HG03139 (cell line): ENCODE results near the gene ERBB2.
A peak's percentile ranks its signal among the peaks of the same experiment; 100 is the strongest.
"Not testable (repeated sequence)": the region's sequence is repeated elsewhere in the genome, so short reads cannot be mapped to it uniquely, and the experiment has no call there.

Experiments used
- ATAC-seq: cut with Tn5 transposase; IDR thresholded peaks from one replicate; pipeline ENCODE4 v1.9.1; 2021; ENCODE audit not compliant: unreplicated experiment

ERBB2 gene

DNA sequence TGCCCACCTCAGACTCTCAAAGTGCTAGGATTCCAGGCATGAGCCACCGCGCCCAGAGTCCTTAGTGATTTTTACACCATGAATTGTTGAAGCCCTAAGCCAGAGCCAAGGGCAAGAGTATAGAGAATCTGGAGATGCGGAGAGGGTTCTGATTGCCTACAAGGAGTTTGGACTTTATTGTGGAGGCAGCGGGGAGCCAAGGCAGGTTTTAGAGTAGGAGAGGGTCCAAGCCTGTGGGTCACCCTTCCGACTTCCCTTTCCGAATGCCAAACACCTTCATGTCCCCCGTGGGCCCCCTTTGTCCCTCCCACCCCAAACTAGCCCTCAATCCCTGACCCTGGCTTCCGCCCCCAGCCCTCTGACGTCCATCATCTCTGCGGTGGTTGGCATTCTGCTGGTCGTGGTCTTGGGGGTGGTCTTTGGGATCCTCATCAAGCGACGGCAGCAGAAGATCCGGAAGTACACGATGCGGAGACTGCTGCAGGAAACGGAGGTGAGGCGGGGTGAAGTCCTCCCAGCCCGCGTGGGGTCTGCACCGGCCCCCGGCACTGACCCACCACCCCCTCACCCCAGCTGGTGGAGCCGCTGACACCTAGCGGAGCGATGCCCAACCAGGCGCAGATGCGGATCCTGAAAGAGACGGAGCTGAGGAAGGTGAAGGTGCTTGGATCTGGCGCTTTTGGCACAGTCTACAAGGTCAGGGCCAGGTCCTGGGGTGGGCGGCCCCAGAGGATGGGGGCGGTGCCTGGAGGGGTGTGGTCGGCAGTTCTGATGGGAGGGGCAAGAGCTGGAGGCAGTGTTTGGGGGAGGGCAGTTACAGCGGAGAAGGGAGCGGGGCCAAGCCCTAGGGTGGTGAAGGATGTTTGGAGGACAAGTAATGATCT is 23.3 kb downstream of the ERBB2 start:
- no peak for ATAC-seq

DNA sequence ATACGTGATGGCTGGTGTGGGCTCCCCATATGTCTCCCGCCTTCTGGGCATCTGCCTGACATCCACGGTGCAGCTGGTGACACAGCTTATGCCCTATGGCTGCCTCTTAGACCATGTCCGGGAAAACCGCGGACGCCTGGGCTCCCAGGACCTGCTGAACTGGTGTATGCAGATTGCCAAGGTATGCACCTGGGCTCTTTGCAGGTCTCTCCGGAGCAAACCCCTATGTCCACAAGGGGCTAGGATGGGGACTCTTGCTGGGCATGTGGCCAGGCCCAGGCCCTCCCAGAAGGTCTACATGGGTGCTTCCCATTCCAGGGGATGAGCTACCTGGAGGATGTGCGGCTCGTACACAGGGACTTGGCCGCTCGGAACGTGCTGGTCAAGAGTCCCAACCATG is 24.9 kb downstream of the ERBB2 start:
- no peak for ATAC-seq

DNA sequence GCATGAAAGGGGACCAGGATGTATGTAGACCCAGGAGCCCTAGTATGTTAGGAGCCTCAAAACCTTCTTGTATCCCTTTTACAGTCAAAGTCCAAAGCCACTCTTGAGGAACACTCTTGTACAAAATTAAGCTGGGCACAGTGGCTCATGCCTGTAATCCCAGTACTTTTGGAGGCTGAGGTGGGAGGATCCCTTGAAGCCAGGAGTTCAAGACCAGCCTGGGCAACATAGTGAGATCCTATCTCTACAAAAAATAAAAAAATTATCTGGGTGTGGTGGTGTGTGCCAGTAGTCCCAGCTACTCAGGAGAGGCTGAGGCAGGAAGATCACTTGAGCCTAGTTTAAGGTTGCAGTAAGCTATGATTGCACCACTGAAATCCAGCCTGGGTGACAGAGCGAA is 26.1 kb downstream of the ERBB2 start:
- not testable (repeated sequence) for ATAC-seq

DNA sequence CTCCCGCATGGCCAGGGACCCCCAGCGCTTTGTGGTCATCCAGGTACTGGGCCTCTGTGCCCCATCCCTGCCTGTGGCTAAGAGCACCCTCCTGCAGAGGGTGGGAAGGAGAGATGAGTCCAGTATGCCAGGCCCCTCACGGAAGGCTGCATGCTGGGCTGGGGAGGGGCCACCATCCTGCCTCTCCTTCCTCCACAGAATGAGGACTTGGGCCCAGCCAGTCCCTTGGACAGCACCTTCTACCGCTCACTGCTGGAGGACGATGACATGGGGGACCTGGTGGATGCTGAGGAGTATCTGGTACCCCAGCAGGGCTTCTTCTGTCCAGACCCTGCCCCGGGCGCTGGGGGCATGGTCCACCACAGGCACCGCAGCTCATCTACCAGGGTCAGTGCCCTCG is 26.8 kb downstream of the ERBB2 start:
- ATAC-seq = no peak

DNA sequence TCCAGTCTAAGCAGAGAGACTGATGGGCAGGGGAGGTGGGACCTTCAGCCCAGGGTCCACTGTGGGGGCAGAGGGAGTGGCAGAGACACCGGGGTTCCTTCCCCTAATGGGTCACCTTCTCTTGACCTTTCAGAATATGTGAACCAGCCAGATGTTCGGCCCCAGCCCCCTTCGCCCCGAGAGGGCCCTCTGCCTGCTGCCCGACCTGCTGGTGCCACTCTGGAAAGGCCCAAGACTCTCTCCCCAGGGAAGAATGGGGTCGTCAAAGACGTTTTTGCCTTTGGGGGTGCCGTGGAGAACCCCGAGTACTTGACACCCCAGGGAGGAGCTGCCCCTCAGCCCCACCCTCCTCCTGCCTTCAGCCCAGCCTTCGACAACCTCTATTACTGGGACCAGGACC is 27.7 kb downstream of the ERBB2 start:
- ATAC-seq = no peak

DNA sequence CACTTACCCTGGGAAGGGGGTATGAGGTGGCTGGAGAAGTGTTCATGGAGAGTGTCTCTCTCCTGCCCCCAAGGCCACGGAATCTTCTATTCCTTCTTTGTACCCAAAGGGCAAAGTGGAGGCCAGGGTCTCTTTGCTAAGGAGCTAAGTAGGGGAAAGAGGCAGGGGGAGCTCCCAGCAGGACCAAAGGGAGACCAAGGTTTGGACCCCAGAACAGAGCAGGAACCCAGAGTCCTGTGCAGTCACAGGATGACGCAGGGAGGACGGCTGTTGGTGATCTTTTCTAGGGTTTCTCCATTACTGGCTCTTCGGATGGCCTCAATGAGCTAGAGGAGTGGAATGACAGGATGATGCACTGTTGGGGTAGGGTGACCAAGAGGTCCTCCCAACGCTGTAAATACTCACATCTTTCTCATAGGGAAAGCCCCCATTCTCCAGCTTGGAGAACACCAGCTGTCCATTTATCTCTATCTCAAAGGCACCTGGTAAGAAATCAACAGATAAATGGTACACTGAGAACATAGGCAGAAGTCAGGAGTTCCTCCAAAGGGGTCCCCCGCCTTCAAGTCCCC is 29.5 kb downstream of the ERBB2 start:
- no peak for ATAC-seq

DNA sequence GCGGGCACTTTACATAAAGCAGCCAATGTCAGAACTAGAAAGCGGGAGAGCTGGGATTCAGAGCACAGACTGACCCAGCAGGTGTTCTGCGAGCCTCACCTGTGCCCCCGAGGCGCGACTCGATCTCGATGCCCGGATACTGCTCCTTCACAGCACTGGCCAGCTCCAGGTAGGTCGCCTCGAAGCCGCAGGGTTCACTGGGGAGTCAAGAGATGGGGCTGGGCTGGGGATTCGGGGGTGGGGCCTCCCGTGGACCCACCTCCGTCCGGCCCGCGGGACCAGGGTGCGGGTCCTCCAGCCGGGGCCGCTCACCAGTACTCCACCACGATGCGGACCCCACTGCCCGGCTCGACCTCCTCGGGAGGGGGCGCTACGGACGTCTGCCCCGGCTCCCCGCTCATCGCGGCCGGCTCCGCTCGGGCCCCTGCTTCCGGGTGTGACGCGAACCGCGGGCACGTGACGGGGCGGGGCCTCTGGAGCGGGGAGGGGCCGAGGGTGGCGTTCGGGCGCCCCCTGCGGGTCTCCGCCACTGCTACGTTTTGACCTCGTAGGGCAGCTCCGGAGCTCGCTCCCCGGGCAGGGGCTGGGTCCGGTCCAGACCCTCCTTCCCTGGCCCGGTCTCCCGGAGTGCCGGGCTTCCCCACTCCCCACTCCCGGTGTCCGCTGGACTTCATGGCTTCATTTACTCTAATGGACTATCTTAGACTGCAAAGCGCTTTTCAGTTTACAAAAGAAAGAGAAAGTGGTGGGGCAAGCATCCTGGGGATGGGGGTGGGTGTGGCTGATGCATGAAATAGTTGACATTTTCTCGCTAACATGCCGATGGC is 30.4 kb downstream of the ERBB2 start, which contains the start of gene MIEN1:
MIEN1 (minus strand) TSS at position 438 of the 827 bp plus-strand sequence; CDS start at position 401, 37 bp downstream.
- peak; percentile 80 for ATAC-seq

DNA sequence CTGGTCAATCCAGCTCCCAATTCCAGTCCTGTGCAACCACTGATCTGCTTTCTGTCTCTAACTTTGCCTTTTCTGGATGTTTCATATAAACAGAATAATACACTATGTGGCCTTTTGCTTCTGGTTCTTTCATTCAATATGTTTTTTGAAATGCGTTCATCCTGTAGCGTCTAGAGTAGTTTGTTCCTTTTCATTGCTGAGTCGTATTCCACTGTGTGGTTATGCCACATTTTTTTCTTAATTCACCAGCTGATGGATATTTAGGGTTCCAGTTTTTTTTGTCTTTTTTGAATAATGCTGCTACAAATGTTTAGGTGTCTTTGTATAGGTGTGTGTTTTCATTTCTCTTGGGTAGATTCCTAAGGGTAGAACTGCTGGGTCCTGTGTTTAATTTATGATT is 32.7 kb downstream of the ERBB2 start:
- no peak for ATAC-seq

DNA sequence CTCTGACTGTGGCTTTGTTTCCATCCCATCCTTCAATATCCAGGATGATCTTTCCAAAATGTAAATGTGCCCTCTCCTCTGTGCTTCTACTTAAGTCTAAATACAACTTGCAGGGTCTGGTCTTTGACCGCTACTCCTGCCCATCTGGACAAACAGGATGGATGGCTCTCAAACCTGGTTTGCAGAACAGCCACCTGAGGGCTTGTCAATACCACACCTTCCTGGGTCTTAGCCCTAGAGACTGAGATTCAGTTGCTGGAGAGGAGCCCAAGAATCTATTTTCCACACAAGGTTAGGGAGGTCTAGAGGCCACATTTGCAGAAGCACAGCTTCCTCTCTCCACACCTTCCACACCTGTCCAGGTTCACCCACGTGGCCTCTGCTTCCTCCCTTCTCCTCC is 36.0 kb downstream of the ERBB2 start:
- no peak for ATAC-seq

DNA sequence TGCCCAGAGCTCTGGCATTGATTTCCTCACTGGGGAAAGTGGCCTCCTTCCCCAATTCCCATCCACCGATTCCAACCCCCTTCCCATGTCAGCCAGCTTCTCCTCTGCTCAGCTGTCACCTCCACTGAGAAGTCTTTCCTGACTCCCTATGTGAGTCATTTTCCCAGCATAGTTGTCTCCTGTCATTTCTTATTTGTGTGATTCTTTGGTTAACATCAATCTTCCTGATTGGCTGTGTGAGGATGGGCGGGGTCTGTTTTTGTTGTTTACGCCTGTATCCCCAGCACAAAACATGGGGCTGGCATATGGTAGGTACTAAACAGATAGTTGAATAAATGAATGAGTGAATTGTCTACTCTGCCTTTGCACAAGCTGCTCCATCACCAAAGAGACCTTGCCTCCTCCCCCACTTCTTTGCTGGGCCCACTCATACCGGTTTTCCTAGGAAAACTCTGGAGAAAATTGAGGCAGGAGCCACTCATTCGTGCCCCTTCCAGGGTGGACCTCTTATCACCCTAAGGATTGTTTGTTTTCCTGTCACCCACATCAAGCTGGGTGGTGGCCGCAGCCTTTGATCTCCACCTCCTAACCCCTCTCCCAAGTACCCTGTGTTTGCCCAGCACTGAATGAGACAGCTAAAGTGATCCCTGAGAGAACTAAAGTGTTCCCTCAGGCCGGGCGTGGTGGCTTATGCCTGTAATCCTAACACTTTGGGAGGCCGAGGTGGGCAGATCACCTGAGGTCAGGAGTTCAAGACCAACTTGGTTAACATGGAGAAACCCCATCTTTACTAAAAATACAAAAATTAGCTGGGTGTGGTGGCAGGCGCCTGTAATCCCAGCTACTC is 36.7 kb downstream of the ERBB2 start:
- ATAC-seq = no peak

DNA sequence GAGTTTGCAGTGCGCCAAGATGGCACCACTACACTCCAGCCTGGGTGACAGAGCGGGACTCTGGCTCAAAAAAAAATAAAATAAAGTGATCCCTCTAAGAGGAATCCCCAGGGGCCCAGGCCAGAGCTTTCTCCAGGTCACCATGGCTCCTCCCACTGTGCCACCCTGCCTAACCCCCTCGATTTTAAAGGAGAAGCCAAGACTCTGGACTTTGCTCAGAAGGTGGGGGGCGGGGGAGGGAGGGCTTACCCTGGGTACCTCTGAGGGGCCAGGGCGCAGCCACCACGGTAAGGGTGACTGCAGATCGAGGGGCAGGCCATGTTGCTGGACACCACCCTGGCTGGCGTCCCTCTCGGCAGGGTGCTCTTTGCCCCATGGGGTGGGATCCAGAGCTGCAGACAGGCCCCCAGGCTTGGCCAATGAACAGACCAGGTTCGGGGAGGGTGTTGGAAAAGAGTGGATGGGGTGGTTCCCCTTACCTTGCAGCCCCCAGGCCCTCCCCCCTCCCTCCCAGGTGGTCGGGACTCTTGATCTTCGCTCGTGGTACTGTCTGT is 37.4 kb downstream of the ERBB2 start:
- no peak for ATAC-seq

DNA sequence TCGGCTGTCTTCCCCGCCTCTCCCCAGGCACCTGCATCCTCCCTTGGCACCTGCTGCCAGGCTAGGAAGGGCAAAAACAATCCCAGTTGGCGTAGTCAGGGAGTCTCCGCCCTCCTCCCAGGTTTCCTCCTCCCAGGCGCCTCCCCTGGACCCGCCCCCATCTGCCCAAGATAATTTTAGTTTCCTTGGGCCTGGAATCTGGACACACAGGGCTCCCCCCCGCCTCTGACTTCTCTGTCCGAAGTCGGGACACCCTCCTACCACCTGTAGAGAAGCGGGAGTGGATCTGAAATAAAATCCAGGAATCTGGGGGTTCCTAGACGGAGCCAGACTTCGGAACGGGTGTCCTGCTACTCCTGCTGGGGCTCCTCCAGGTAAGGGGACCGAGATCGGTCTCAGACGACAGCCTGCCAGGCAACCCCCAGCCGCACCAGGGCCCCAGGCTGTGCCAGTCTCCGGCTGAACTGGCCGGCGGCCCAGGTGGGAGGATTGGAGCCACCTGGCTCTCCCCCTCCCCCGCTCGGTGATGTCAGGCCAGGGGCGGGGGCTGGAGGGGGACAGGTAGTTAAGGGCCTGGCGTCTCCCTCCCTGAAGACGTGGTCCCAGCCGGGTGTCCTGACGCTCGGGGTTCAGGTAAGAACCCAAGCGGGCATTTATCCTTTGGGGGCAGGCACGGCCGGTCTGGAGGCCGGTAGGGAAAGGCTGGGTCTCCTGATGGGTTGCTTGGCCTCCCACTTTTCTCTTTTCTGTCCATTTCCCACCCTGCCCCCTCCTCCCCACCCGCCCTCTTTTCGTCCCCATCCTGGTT is 38.1 kb downstream of the ERBB2 start, which contains the start of gene GRB7:
GRB7 (plus strand) TSS at position 179 of the 808 bp plus-strand sequence. CDS start 4,364 bp downstream, outside the sequence.
- no peak for ATAC-seq

DNA sequence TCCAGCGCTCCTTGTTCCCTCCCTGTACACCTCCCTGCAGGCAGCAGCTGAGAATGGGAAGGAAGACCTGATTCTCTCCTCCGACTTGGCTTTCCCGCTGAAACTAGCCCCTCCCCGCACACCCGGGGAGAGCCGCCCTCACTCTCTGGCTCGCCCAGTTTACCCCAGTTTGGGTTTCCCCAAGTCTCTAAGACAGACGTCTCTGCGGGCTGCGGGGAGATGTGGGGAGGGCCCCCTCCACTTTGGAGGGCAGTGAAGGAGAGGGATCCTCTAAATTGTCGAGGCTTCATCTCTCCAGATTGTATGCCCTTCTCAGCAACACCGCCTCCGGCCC is 38.7 kb downstream of the ERBB2 start:
- no peak for ATAC-seq

DNA sequence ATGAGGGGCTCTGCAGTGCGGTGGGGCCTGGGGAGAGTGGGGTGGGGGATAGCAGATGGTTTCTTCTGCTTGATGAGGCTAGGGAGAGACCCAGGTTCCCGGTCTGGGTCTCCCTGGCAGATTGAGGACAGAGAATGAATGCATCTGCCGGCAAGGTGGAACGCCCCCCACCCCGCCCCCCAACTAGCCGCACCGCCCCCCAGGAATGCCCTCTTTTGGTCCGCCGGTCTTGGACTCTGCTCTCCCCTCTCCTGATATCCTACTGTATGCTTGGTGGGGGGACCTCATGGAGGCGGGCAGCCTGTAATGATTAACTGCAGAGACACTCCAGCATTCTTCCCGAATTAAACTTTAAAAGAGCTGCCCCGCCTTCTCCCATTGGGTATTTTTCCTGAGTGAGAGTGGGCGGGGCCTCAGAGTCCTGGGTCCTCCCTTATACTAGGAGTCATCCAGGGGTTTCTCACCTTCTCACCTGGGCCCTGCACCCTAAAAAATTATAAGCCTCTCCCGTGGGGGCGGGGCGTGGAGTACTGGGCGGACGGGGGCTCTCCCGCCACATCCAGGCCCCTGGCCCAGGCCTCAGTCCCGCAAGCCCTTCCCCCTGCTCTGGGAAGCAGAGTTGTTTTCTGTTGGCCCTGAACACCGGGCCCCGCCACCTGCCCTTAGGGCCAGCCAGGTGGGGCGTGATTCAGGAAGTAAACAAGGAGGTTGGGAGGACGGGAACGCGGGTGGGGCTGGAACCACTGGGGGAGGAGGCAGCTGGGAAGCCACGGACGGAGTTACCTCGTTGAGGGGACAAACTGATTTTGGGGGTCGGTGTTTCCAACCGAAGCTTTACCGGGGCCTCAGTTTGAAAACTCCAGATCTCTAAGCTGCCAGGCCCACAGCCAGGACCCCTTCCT is 39.4 kb downstream of the ERBB2 start:
- no peak for ATAC-seq

DNA sequence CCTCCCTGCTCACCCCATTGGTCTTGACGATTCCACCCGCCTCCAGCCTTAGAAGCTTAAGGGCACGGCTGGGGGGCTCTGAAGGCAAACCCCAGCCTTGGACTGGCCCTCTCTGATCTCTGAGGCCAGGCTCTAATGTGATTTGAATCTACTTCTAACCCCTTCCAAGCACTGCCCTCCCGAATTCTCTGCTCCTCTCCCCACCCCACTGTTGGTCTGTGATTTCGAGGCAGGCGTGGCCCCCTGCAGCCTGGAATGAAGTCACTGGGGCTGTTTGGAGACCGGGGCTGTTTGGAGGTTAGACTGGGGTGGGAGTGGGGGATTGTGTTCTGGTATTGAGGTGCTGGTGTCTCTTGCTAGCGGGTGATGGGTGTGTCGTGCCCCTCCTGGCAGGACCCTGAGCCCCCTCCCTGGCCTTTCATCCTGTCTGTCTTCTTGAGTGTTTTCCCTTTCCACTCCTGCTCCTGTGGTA is 40.1 kb downstream of the ERBB2 start:
- ATAC-seq = no peak

DNA sequence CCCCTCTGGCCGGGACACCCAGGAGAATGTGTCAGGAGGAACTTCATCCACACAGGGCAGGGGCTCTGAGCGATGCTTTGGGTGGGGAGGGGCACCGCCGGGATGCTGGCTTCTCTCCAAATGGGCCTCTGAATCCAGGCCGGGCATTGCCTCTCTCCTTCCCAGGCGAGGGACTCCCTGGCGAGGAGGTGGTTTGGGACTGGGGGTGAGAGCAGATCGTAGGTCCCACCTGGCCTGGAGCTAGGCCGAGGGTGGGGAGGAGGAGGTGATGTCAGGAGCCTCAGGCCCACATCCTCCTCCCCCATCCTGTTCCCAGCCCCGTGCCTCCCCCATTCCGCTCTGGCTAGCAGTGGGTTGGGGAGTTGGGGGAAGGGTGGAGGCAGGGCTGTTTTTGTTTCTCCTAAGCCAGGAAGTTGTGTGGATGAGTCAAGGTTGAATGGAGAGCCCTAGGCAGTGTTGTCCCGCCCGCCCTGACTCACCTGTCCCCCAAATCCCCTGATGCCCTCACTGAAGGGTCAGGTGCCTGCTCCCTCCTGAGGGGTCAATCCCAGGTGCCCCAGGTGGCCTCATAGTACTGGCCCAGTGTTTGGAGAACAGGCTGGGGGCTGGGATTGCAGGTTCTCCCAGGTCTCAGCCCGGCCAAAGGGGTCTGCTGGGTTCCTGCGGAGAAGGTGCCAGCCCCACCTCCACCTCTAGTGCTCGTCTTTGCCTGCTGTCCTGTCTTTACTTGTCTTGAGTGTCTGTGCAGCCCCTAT is 40.7 kb downstream of the ERBB2 start:
- no peak for ATAC-seq

DNA sequence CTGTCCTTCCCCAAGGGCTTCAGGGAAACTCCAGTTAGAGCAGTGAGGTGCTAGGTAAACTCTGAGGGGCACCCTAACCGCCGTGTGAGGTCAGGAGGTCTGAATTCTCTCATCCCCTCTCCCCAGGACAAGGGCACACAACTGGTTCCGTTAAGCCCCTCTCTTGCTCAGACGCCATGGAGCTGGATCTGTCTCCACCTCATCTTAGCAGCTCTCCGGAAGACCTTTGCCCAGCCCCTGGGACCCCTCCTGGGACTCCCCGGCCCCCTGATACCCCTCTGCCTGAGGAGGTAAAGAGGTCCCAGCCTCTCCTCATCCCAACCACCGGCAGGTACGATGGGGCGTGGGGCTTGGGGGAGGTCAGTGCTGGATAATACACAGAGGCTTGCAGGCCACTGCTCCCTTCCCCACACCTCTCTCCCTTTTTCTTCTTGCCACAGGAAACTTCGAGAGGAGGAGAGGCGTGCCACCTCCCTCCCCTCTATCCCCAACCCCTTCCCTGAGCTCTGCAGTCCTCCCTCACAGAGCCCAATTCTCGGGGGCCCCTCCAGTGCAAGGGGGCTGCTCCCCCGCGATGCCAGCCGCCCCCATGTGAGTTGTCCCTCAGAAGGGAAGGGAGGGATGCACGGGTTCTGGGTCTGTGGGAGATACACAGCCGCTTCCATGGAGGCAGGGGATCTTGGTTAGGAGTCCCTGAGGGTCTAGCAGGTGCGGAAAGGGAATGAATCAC is 42.4 kb downstream of the ERBB2 start:
- ATAC-seq = no peak
